A549 treated with AZD9567 at 1 μM for 4 hours (cell line): ENCODE measurements around the gene CASP12. TPM values are rescaled to one million over a fixed set of nuclear protein-coding genes. Genes with fewer than 3 reads are reported as not detected.

Experiments used
- total RNA-seq: library from RNA; stranded (reverse); fragments of 200-300 nt; extraction: Qiagen RNA extraction; gene quantifications from 5 replicates; pipeline ENCODE4 v1.2.3, GENCODE V29; 2022; ENCODE audit not compliant: insufficient read depth

The CASP12 gene
- not detected in 5 replicates for total RNA-seq

DNA sequence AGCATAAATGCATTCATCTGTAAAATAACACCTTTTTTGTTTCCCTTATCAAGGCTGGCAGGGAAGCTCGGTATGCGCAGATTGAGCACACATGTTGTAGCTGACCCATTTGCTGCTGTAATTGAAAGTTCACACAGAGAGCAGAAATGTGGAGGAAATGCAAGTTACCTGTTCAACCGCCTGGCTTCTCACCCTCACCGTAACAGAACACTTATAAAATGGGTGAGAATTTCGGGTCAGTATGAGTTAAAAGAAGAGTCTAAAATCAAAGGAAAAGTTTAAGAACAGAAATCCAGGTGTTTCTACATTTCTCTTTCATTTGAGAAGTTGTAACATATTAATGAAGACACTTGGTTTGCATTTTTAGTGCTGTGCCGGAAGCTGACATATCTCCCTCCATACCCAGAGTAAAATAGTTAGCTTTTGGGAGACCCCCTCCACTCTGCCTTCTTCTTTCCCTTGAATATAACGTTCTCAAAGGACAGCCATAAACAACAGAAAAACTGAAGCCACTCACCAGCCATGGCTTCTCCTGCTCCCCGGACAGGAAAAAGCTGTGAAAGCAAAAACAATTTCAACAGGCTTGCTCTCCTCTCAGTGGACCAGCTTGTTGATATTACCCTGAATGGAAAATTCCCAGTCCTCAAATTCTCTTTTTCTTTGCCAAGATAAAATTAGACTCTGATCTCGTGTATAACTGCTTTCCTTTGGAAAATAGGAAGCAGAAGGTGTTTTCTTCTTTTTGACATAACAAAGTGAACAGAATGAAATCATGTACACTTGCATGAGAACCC lies at the start of gene CASP12:
CASP12 (minus strand) TSS at position 570 of the 794 bp plus-strand sequence.

Other genes starting within 250 kb of the CASP12 start
- 3.8 to 8.0 TPM (median 4.3 TPM) in 5 replicates for gene CASP4, start 70.1 kb upstream of the CASP12 start, total RNA-seq
- not detected in 5 replicates for gene CASP5, start 124.7 kb upstream of the CASP12 start, total RNA-seq
- gene CASP1, start 136.7 kb upstream of the CASP12 start, total RNA-seq = 0.24 to 0.28 TPM in 2 of 5 replicates, not detected in the others
- not detected in 5 replicates for gene CARD16, start 146.9 kb upstream of the CASP12 start, total RNA-seq
- gene CARD18, start 241.3 kb upstream of the CASP12 start, total RNA-seq = not detected in 5 replicates